ENCODE results near the gene FBN3.

The FBN3 gene

DNA sequence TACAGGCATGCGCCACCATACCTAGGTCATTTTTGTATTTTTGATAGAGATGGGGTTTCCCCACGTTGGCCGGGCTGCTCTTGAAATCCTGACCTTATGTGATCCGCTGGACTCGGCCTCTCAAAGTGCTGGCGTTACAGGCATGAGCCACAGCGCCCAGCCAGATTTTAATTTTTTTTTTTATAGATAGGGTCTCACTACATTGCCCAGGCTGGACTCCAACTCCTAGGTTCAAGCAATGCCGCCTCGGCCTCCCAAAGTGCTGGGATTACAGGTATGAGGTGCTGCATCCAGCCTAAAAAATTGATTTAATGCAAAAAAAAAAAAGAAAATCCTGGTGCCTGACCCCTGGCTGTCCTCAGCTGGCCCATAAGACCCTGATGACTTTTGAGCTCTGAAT lies 34.9 kb upstream of the FBN3 start:
- POLR2A ChIA-PET (ENCODE audit: low non-redundant PET) = interaction anchor here (0.7 kb wide), 1 partner anchor 26 kb away, joined by 3 read pairs; no protein-coding TSS in a partner anchor
- TF ChIP-seq, protein P1, sequence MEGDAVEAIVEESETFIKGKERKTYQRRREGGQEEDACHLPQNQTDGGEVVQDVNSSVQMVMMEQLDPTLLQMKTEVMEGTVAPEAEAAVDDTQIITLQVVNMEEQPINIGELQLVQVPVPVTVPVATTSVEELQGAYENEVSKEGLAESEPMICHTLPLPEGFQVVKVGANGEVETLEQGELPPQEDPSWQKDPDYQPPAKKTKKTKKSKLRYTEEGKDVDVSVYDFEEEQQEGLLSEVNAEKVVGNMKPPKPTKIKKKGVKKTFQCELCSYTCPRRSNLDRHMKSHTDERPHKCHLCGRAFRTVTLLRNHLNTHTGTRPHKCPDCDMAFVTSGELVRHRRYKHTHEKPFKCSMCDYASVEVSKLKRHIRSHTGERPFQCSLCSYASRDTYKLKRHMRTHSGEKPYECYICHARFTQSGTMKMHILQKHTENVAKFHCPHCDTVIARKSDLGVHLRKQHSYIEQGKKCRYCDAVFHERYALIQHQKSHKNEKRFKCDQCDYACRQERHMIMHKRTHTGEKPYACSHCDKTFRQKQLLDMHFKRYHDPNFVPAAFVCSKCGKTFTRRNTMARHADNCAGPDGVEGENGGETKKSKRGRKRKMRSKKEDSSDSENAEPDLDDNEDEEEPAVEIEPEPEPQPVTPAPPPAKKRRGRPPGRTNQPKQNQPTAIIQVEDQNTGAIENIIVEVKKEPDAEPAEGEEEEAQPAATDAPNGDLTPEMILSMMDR (conservative IDR thresholded peaks at IDR 0.05; ENCODE audit: low read depth) = no peak
- DNase-seq (ENCODE audit: low spot score) = no peak
- H3K27ac ChIP-seq = no peak overlapping the region
- CTCF ChIA-PET = no interaction called here

DNA sequence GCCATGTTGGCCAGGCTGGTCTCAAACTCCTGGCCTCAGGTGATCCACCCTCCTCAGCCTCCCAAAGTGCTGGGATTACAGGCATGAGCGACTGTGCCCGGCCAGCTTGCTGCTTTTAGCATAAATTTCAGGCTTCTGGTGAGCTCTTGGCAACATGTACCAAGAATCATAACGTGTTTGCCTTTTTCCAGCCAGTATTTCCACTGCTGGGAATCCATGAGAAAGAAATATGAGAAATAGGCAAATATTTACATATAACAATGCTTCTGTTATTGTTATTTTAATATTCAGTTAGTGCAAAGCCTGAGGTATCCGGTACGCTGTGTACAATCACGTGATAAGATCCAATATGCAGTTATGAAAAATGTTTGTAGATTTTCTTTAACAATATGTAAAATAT lies 30.6 kb upstream of the FBN3 start:
- CTCF ChIA-PET = no interaction called here
- TF ChIP-seq, protein P1 (conservative IDR thresholded peaks at IDR 0.05; ENCODE audit: low read depth) = no peak
- POLR2A ChIA-PET (ENCODE audit: low non-redundant PET) = no interaction called here
- H3K27ac ChIP-seq = no peak overlapping the region
- no peak for DNase-seq (ENCODE audit: low spot score)

DNA sequence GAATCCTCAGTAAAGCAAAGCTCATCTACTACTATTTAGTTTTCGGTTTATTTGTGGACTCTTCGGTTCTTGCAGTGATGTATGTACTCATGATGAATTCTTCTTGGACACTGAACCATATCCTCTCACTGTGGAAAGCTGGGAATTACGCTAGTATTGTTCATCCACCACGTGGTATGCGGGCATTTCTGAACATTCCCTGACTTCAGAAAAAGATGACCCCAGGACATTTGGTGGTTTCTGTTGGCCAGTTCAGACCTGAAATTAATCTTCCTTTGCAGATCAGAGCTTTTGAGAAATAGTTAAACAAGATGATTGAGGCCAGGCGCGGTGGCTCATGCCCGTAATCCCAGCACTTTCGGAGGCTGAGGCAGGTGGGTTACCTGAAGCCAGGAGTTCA lies 25.3 kb upstream of the FBN3 start:
- ChIA-PET POLR2A (ENCODE audit: low non-redundant PET) (no interaction called here), CTCF (interaction anchor here (0.8 to 1.3 kb wide), 2 partner anchors 22 to 51 kb away, joined by 3 read pairs; no protein-coding TSS in a partner anchor)
- peak; percentile 73 for DNase-seq (ENCODE audit: low spot score)
- TF ChIP-seq, protein P1 (conservative IDR thresholded peaks at IDR 0.05; ENCODE audit: low read depth) = no peak
- H3K27ac ChIP-seq = peak overlapping the region; percentile 73

DNA sequence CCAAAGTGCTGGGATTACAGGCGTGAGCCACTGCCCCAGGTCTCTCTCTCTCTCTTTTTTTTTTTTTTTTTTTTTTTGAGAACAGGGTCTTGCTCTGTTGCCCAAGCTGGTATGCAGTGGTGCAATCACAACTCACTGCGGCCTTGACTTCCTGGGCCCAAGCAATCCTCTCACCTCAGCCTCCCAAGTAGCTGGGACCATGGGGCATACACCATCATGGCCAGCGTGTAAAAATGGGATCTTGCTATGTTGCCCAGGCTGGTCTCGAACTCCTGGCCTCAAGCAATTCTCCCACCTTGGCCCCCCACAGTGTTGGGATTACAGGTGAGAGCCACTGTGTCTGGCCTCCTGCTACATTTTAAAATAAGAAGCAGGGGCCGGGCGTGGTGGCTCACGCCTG lies 19.1 kb upstream of the FBN3 start:
- ChIA-PET POLR2A (ENCODE audit: low non-redundant PET) (no interaction called here), CTCF (interaction anchor here (0.6 kb wide), 1 partner anchor 168 kb away, joined by 4 read pairs; no protein-coding TSS in a partner anchor)
- no peak overlapping the region for H3K27ac ChIP-seq
- no peak for DNase-seq (ENCODE audit: low spot score)
- TF ChIP-seq, protein P1 (conservative IDR thresholded peaks at IDR 0.05; ENCODE audit: low read depth) = no peak

DNA sequence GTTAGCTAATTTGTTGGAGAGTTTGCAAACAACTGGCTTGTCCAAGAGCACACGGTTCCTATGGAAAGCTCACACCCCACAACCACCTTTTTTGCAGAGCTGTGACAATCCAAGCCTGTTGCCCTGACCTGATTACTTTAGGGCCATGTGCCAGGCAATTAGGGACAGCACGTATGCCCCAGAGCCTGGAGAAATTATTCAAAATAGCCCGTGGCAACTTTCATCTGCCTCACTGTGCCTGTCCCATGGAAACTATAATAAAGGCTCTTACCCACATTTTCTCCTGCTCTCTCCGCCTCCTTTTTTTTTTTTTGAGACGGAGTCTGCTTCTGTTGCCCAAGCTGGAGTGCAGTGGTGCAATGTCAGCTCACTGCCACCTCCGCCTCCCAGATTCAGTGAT lies 18.6 kb upstream of the FBN3 start:
- POLR2A ChIA-PET (ENCODE audit: low non-redundant PET) = no interaction called here
- TF ChIP-seq, protein P1 (conservative IDR thresholded peaks at IDR 0.05; ENCODE audit: low read depth) = no peak
- DNase-seq (ENCODE audit: low spot score) = no peak
- CTCF ChIA-PET = no interaction called here
- no peak overlapping the region for H3K27ac ChIP-seq

DNA sequence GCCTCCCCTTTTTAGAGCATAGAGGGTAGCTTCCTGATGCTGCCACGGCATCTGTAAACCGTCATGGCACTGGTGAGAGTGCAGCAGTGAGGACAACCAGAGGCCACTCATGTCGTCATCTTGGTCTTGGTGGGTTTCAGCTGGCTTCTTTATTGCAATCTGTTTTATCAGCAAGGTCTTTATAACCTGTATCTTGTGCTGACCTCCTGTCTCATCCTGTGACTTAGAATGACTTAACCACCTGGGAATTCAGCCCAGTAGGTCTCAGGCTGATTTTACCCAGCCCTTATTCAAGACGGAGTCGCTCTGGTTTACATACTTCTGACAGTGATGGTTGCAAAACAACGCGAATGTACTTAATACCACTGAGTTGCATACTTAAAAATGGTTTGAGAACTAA lies 14.4 kb upstream of the FBN3 start:
- H3K27ac ChIP-seq = no peak overlapping the region
- POLR2A ChIA-PET (ENCODE audit: low non-redundant PET) = interaction anchor here (0.6 kb wide), 1 partner anchor 220 kb away, joined by 4 read pairs; no protein-coding TSS in a partner anchor
- CTCF ChIA-PET = no interaction called here
- DNase-seq (ENCODE audit: low spot score) = no peak
- TF ChIP-seq, protein P1 (conservative IDR thresholded peaks at IDR 0.05; ENCODE audit: low read depth) = no peak
